Anterior cingulate cortex (tissue), 58 donors: Measurements from ENCODE around the gene HECW1.

Source experiments
- DNase-seq, 58 donors: peaks; one replicate each; lab custom pipeline; 2025; lab: John Stamatoyannopoulos, UW

HECW1 gene

GRCh38 chr7:43517464-43517863 is 405.0 kb downstream of the HECW1 start:
- DNase-seq, result no peak

DNA sequence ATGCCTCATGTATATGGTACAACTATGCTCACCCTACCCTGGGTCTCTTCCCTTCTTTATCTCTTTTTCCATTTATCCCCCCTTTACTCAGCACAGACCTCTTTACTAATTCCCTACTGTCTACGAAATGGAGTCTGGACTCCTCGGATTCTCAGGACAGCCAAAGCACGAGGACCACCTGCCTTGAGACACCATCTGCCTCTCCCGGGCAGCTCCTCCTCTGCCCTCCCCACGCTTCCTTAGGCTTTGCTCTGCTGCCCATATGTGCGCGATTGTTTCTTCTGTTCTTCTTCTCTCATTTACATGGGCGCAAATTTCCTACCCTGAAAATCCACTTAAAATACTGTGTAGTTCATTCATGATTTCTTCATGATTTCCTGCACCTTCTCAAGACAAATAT is 407.8 kb downstream of the HECW1 start:
- DNase-seq, result peak in 2 of 58 donors; percentile 17 to 20

DNA sequence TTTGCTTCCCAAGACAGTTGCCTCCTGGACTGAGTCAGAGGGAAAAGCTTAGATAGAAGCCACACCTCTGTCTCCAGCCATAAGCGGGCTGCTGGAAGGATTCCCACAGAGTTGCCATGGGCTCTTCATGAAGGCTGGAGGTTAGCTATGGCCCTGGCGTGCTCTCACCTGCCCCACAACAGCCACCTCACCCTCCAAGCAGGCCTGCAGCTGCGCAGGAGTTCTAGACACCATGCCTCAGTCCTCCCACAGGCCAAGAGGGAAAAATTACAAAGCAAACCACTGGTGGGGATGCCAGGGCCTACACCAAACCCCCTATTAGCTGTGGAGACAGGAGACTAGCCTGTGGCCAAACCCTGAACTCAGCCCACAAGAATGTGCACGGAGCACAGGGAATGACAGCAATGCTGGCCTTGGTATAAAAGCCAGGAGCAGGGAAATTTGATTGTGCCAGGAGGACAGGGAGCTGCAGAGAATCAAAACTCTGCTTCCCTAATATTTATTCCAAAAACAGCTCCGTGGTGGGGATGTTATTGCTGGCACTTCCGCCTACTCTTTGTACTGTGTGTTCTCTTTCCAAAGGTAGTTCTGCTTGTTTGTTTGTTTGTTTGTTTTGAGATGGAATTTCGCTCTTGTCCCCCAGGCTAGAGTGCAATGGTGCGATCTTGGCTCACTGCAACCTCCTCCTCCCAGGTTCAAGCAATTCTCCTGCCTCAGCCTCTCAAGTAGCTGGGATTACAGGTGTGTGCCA is 410.1 kb downstream of the HECW1 start:
- DNase-seq, result no peak

GRCh38 chr7:43528576-43529354 is 416.3 kb downstream of the HECW1 start:
- no peak for DNase-seq

GRCh38 chr7:43530553-43531410 is 418.3 kb downstream of the HECW1 start:
- no peak for DNase-seq

- peak in 1 of 58 donors; percentile 2 for DNase-seq
These were observed 419.3 kb downstream of the HECW1 start for GRCh38 chr7:43531700-43532099.

GRCh38 chr7:43533801-43534479 is 421.5 kb downstream of the HECW1 start:
- no peak for DNase-seq

- DNase-seq, result no peak
These were observed 422.6 kb downstream of the HECW1 start for GRCh38 chr7:43535031-43535451.

- no peak for DNase-seq
These were observed 423.6 kb downstream of the HECW1 start for GRCh38 chr7:43535810-43536585.

DNA sequence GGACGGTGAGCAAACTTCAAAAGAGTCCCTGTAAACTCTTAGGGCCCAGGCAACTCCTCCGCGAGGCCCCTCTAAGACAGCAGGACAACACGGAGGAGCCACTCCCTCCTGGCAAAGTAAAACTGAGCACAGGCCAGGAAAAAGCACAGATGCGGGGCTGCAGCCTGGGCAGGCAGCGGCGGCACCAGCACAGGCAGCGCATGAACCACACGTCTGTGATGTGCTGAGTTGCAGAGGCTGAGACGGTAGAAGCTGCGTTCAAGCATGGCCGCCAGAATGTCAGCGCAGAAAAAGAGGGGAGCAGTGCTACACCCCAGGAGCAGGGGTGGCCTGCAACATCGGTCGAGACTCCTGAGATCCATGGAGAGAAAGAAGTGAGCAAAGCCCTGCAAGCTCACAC is 424.3 kb downstream of the HECW1 start:
- no peak for DNase-seq

GRCh38 chr7:43537765-43538403 is 425.4 kb downstream of the HECW1 start:
- DNase-seq, result no peak

DNA sequence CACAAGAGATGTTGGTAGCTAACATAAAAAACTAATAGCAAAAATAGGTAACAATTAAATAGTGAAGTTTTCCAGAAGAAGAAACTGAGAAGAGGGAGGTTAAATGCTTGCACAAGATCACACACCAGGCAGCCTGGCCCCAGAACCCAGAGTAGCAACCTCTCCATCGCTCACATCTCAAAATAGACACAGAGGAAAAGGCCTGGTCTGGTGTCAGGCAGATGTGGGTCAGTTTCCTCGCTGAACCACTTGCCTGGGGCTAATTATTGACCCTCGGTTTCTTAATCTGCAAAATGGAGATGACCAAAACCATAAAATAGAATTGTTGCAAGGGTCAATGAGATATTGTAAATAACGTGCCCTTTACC is 425.9 kb downstream of the HECW1 start:
- DNase-seq, result no peak

DNA sequence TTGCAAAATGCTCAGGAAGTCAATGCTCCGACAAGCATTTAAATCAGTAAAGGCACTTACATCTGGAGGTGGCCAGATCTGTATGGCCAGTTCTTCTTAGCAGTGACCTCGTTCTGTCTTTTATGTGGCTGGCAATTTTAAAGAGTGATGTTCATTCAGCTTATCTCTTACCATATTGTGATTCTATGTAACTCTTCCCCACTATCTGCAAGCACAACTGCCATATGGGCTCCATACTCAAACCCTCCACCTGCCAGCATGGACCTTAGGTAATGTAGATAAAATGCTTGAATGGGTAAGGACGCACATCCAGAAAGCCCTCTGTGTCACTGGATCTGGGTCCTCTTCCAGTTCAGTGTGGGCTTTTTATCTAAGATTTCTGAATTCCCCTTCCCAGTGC is 428.0 kb downstream of the HECW1 start:
- no peak for DNase-seq

GRCh38 chr7:43542716-43543115 is 430.3 kb downstream of the HECW1 start:
- DNase-seq, result no peak

DNA sequence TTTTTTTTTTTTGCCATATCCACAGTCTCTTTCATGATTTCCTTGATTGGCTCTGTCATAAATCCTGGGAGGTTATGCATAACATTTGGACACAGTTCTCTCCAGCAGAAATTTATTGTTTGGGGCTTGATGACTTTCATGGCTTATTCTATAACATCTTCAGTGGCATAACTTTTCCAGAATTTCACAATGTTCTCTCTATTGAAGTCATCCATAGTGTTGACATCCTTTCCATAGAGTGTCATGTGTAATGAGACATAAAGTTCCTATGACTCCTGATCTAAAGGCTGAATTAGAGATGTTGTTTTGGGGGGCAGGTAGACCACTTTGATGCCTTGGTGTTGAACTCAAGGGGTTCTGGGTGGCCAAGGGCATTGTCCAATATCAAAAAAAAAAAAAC is 433.8 kb downstream of the HECW1 start:
- no peak for DNase-seq

DNA sequence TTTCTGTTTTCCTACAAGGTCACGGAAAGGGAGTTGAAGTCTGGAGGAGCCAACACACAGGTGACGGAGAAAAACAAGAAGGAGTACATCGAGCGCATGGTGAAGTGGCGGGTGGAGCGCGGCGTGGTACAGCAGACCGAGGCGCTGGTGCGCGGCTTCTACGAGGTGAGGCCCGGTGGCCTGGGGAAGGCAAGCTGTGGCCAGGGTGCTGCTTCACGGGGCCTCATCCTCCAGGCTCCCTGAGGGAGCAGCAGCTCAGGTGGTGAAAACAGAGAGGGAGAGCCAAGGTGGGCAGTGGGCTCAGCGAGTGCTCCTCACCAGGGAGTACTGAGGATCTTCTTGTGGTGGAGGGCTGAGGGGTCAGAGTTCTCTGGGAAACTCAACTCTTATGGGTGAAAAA is 438.0 kb downstream of the HECW1 start:
- DNase-seq, result no peak

- DNase-seq, result peak in 11 of 58 donors; percentile 4 to 60 (median 13)
These were observed 439.7 kb downstream of the HECW1 start for GRCh38 chr7:43552122-43552521.

GRCh38 chr7:43553999-43554398 is 441.6 kb downstream of the HECW1 start:
- DNase-seq, result no peak

DNA sequence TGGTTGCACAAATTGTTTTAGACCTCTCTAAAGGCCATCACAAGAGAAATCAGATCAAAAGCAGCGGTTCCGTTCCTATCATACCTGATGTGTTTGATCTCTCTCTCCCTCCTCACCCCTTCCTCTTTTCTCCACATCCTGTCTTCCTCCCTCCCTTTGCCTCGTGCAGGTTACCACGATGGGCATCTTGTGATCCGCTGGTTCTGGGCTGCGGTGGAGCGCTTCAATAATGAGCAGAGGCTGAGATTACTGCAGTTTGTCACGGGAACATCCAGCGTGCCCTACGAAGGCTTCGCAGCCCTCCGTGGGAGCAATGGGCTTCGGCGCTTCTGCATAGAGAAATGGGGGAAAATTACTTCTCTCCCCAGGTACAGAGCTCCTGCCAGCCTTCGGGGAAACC is 442.0 kb downstream of the HECW1 start:
- DNase-seq, result no peak
